Smooth muscle cell (in vitro differentiated cells): ENCODE data around the gene PRKAR2A. TPM values are rescaled to one million over a fixed set of nuclear protein-coding genes. Genes with fewer than 3 reads are reported as not detected.
A peak's percentile ranks its signal among the peaks of the same experiment; 100 is the strongest.
"Not testable (repeated sequence)": the region's sequence is repeated elsewhere in the genome, so short reads cannot be mapped to it uniquely, and the experiment has no call there.

Experiments used
- DNase-seq: peaks from one replicate; lab custom pipeline; 2025; ENCODE audit not compliant: unreplicated experiment; lab: John Stamatoyannopoulos, UW
- H2AFZ ChIP-seq: fragments of 200-600 bp; sonication (generic); 2 replicates; pipeline ENCODE4 v1.6.0; 2016; ENCODE audit warnings: antibody characterized with exemption, low read depth, mild to moderate bottlenecking
- H3F3A ChIP-seq: fragments of 200-600 bp; sonication (generic); 2 replicates; pipeline ENCODE4 v1.6.0; 2017; ENCODE audit warnings: antibody characterized with exemption, low read depth
- H3K27ac ChIP-seq: fragments of 200-600 bp; sonication (generic); 2 replicates; pipeline ENCODE4 v1.5.1; 2016; ENCODE audit warnings: low read depth, mild to moderate bottlenecking
- H3K27me3 ChIP-seq: fragments of 200-600 bp; sonication (generic); 2 replicates; pipeline ENCODE4 v1.6.1; 2016; ENCODE audit warnings: low read depth, mild to moderate bottlenecking
- H3K36me3 ChIP-seq: fragments of 200-600 bp; sonication (generic); 2 replicates; pipeline ENCODE4 v1.5.1; 2016; ENCODE audit warnings: low read depth
- H3K4me1 ChIP-seq: fragments of 200-600 bp; sonication (generic); 2 replicates; pipeline ENCODE4 v1.5.1; 2016; ENCODE audit warnings: low read depth
- H3K4me2 ChIP-seq: fragments of 200-600 bp; sonication (generic); 2 replicates; pipeline ENCODE4 v1.6.0; 2016; ENCODE audit warnings: mild to moderate bottlenecking
- H3K4me3 ChIP-seq: fragments of 200-600 bp; sonication (generic); 2 replicates; pipeline ENCODE4 v1.5.1; 2016; ENCODE audit warnings: mild to moderate bottlenecking
- H3K79me2 ChIP-seq: fragments of 200-600 bp; sonication (generic); 2 replicates; pipeline ENCODE4 v1.6.0; 2016; ENCODE audit warnings: low read depth, mild to moderate bottlenecking
- H3K9ac ChIP-seq: fragments of 200-600 bp; sonication (generic); 2 replicates; pipeline ENCODE4 v1.6.0; 2016; ENCODE audit warnings: low read depth
- H3K9me3 ChIP-seq: fragments of 200-600 bp; sonication (generic); replicated peaks from 2 replicates; pipeline ENCODE4 v1.5.1; 2016; ENCODE audit warnings: low read depth
- H4K20me1 ChIP-seq: fragments of 200-600 bp; sonication (generic); 2 replicates; pipeline ENCODE4 v1.6.0; 2016; ENCODE audit warnings: low read depth
- CTCF ChIP-seq: fragments of 200-600 bp; sonication (generic); IDR thresholded peaks from 2 replicates; pipeline ENCODE4 v1.5.1; 2017; ENCODE audit warnings: borderline replicate concordance, mild to moderate bottlenecking, antibody characterized with exemption; ENCODE audit not compliant: insufficient read depth, poor library complexity, severe bottlenecking
- WGBS: methylation state at CpG from one replicate; pipeline ENCODE4 v1.1.7; 2016; ENCODE audit warnings: low lambda C conversion rate; 5-methylcytosine and 5-hydroxymethylcytosine counted together
- polyA plus RNA-seq: library from polyadenylated mRNA; unstranded; fragments of >200 nt; fragmentation: Nextera tagmentation; extraction: Ambion mirVana; gene quantifications from 2 replicates; pipeline ENCODE4 v1.2.1, GENCODE V29; 2016
- total RNA-seq: library from RNA; depleted of rRNA; stranded (reverse); fragments of >200 nt; gene quantifications from 2 replicates; pipeline ENCODE4 v1.2.3, GENCODE V29; 2014

PRKAR2A gene
- total and polyA plus RNA-seq, 2 experiments from 2014 or later = 13.5 to 36.7 TPM

- Histone ChIP-seq H3K27me3 (no peaks in the 10 kb centered on the region), H3K36me3 (no peaks in the 10 kb centered on the region), H3K4me3 (no peak overlapping the region), H3K27ac (no peak overlapping the region), H3F3A (no peaks in the 10 kb centered on the region), H3K4me1 (no peaks in the 10 kb centered on the region), H3K9me3 (no peaks in the 10 kb centered on the region), H2AFZ (no peak overlapping the region), H3K9ac (no peak overlapping the region), H4K20me1 (no peaks in the 10 kb centered on the region), H3K4me2 (no peak overlapping the region), H3K79me2 (no peaks in the 10 kb centered on the region)
- TF ChIP-seq CTCF = no peak
- DNase-seq = no peak
- 69% methylated on average over 7 of the region's 7 CpGs for WGBS
Observed at GRCh38 chr3:48723725-48724124, 123.9 kb downstream of the PRKAR2A start.

- not testable (repeated sequence) for H3K4me2 ChIP-seq, H3K4me1 ChIP-seq, H2AFZ ChIP-seq, DNase-seq, H3K36me3 ChIP-seq, H3K79me2 ChIP-seq, H4K20me1 ChIP-seq, H3K27ac ChIP-seq, H3K4me3 ChIP-seq, H3K9ac ChIP-seq, H3K27me3 ChIP-seq, H3F3A ChIP-seq, H3K9me3 ChIP-seq
- 97% methylated on average over 3 of the region's 3 CpGs for WGBS
Observed at GRCh38 chr3:48723293-48723692, 124.4 kb downstream of the PRKAR2A start.

GRCh38 chr3:48716982-48717746 is 130.5 kb downstream of the PRKAR2A start, which contains the start of gene IP6K2:
IP6K2 (minus strand) TSS chr3:48717221; CDS start chr3:48695291, 21,930 bp downstream.
- H3K4me2 ChIP-seq = peak within 1 kb of the TSS; percentile 97

More at GRCh38 chr3:48716982-48717746, 130.5 kb downstream of the PRKAR2A start, which contains the start of gene IP6K2:
- peak within 1 kb of the TSS; percentile 94 for H3K4me3 ChIP-seq
- peak; percentile 91 for DNase-seq
- peak within 1 kb of the TSS; percentile 100 for H3K9ac ChIP-seq
- no peaks in the 10 kb centered on the region for H3K36me3 ChIP-seq
- H3K4me1 ChIP-seq = peaks cover 17% of the 10 kb centered on the region
- no peak for TF ChIP-seq CTCF
- H3K9me3 ChIP-seq = no peaks in the 10 kb centered on the region
- peaks cover 42% of the 10 kb centered on the region for H4K20me1 ChIP-seq
- WGBS = 6% methylated on average over 38 of the region's 38 CpGs
- H3K27ac ChIP-seq = peak within 1 kb of the TSS; percentile 94
- H2AFZ ChIP-seq = peak within 1 kb of the TSS; percentile 82
- no peaks in the 10 kb centered on the region for H3F3A ChIP-seq
- H3K79me2 ChIP-seq = peaks cover 49% of the 10 kb centered on the region
- H3K27me3 ChIP-seq = no peaks in the 10 kb centered on the region
